LoVo (cell line): ENCODE data around the gene SF3A1.
"Not testable (repeated sequence)": the region's sequence is repeated elsewhere in the genome, so short reads cannot be mapped to it uniquely, and the experiment has no call there.

Source experiments
- DNase-seq: peaks from one replicate; pipeline ENCODE4 v3.0.0-alpha.2; 2016; ENCODE audit warnings: low spot score

Gene SF3A1

DNA sequence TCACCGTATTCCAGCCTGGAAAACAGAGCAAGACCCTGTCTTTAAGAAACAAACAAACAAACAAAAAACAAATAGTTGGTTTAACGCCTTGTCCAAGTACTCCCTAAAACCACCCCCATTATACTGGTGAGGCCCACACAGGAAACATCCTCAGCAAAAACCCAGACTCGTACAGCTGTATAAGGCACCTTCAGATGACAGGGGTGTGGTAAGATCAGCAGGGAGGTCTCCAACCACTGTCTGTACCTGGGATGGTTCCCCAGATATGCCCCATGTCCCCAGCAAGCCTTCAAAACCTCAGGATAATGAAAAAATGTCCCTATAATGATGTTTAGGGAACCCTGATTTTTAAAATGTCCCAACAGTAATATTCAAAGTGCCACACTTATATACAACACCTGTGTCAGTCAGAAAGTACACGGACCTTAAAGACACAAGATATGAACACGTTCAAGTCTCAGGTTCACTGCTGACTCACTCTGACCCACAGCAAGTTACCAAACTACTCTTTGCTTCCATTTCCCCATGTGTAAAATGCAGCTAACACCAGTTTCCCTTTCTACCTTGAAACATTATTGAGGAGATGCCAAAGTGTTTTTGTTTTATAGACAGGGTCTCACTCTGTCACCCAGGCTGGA lies 9.3 kb downstream of the SF3A1 start:
- no peak for DNase-seq

DNA sequence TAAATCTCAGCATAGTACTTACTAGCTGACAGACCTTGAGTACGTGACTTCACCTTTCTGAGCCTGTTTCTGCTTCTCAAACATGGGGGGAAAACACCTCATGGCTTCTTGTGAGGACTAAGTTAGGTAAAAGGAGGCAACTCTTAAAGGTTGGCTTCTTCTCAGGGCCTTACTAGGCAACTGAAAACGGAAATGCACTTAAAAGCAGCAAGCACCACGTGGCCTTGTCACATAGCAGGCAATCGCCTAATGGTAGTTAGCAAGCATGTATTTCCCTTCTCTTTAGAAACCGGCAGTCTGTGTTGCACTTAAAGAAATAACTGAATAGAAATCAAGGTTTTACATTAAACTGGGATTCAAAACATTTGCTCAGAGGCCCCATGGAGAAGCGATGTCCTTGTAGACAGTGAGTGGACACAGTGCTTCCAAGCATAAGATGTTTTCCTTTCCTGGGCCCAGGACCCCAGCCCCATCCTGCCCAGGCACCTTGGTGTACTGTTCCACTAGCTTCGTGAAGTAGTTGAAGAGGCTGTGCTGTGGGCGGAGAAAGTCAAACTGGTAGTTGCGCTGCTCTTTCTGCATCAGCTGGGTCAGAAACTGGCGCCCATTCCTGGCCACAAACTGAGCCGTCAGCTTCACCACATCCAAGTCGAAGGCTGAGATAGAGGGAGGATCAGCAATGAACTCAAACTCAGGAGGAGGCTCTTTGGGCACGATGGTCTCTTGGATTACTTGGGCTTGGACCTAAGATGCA lies 12.1 kb downstream of the SF3A1 start:
- DNase-seq, result no peak

DNA sequence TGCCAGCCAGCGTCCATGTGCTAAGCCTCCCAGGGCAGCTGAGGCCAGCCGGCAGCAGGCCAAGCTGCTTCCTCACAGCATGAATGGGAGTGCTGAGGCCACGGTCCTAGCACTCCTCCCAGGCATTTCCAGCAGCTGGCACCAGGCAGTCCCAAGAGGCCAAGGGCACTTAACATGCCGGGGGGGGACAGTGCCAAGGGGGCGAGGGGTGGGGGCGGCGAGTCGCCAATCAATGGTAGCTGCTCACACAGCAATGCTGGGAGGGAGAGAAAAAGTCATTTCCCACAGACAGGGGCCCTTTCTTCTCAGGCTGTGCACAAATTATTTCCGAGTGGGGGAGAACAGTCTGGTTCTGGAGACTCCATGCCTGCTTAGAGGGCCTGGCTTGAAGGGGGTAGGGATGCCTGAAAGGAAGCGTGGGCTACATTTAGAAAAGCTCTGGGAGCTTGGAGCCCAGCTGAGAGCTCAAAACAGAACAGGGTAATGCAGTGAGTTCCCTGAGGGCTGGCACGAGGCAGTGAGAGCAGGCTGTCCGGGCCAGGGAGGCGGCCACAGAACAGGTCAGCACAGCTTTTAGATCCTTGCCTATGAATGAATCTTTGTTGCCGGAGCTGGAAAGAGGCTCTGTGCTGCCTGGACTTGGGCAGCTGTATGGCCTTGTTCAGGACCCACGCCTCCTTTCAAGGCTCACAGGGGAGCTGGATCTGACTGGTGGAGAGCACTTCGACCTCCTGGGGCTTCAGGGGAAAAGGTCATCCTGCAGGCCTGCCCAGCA lies 15.6 kb downstream of the SF3A1 start:
- no peak for DNase-seq

DNA sequence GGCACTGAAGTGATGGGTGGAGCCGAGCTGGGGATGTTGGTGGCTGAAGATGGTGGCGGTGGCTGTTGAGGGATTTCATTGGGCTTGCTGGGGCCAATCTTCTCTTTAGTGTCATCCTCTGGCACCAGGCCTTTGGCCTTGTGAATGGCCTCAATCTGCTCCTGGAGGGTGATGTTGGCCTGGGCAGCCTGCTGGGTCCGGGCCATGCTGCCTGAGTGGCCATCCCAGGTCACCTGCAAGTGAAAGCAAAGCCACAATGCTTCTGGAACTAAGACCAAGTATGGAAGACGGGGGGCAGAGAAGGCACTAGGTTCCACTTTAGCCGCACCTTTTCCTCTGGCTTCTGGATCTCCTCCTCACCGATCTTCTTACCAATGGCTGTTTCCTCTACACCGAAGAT lies 17.9 kb downstream of the SF3A1 start:
- DNase-seq, result no peak

DNA sequence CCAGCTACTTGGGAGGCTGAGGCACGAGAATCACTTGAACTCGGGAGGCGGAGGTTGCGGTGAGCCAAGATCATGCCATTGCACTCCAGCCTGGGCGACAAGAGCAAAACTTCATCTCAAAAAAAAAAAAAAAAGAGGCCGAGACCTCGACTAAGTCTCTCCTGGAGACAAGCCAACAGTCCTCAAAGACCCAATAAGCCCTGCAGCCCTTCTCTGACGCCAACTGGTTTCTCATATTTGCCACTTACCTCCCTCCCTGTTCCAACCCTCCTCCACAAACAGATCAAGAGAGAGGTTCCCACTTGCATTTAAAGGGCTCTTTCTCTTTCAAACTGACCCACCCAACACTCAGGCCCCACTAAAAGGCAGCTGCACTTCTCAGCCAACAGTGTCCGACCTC lies 18.4 kb downstream of the SF3A1 start:
- DNase-seq, result not testable (repeated sequence)

DNA sequence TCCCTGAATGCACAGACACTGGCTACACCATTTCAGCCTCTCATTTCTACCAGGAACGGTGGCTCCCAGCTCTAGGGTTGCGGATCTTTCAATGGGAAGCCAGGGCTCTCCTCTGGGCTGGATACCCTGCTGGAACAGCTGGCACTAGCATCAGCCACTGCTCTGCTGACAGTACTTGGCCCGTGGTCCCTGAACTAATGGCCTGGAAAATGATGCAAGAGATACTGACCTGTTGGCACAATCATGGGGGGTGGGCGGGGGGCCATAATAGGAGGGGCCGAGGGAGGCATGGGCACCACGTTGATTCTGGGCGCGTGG lies 19.3 kb downstream of the SF3A1 start:
- DNase-seq, result no peak

DNA sequence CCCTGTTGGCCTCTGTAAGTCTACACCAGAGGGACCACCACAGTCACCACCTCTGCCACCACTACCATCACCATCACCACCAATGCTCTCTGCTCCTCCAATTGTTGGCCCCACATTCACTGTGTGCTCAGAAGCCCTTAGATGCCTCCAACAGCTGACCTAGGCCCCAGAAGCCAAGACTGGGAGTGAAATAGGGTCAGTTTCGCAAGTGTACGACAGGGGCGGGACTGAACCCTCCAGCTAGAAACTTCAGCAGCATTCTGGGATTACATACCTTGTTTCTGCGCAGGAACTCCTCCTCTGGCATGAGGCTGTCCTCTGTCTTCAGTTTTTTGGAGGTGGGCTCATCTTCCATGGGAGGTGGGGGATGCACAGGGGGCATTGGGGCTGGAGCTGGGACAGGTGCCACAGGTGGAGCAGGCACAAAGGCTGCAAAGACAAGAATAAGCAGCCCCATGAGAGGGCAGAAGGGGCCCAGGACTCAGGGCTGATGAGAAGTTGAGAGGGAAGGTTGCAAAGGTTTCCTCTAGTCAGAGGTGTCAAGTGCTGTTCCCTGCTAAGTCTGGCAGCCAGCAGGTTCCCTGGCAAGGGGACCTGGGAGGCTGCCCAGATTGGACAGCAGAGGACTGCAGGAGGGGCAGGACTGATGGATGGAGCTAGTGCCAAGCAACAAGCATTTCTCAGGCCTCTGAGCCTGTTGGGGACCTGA lies 19.8 kb downstream of the SF3A1 start:
- DNase-seq, result no peak

DNA sequence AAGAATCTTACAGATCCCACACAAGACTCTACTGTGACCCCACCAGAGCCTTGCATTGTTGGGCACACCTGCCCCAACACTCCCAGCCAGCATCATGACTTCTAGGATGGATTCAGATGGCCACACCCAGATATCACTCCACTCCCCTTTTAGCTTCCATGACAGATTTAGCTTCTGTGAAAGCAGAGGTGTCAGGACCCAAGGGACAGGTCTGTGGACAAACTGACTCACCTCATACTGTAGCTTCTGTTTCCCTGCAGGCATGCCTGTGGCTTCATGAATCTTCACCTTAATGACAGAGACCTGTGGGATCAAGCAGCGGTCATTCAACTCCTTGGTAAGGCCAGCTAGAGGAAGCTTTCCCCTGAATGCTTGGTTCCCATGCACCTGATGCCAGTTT lies 21.5 kb downstream of the SF3A1 start:
- no peak for DNase-seq

DNA sequence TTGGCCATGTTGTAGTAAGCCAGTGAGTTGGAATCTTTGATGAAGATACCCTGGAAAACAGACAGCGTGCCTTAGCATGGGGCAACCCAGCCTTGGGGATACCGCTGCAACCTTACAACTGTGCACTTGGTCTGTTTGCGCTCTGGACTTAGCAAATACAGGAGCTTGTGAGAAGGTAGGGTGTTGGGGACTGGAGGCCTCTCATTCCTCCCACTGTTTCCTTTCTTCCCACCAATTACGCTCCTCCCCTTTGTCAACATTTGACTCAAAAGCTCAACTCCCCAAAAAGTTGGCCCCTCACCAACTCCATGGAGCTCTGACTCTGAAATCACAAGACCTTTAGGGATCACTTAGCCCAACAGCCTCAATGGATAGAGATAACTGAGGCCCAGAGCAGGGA lies 22.0 kb downstream of the SF3A1 start:
- DNase-seq, result no peak

DNA sequence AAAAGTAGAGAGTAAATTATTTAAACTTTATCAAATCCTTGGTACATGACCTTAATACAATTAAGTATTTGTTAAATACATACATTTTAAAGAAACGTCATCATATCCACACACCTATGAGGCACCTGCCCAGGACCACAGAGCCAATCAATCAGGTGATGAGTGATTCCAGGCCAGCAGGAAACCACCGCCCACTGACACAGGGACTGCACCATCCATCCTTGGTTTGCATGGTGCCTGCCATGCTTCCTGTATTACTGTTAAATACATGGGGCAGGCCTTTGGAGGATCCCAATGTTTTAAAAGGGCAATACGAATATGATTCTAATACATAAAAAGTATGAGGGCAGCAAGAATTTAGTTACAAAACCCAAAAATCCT lies 23.0 kb downstream of the SF3A1 start:
- no peak for DNase-seq

DNA sequence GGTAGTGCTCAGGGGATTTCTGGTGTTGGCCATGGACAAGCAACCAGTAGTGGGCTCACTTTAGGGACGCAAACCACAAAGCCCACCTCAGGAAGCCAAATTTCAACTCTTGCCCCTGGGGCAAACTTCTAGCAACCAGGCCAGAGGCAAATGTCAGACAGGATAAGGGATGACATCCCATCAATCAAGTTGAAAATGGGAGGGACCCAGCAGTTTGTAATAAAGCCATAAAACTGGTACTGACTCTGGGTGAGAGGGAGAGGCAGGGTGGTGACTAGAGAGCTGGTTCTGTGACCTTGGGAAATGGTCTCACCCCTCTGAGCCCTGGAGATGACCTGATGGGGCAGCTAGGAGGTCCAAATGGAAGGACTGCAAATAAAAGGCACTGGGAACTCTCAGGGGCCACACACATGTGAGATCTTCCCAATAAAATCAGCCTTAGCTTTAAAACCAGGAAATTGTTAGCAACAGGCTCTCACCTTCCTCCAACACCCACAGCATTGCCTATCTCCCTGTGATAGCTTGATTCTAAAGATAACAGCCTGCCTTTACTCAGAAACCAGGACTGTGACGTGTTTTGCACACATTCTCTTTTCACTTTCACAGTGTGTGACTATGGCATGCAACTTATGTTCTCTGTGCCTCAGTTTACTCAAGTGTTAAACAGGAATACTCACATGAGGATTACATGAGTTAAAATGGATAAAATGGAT lies 23.5 kb downstream of the SF3A1 start:
- DNase-seq, result no peak

DNA sequence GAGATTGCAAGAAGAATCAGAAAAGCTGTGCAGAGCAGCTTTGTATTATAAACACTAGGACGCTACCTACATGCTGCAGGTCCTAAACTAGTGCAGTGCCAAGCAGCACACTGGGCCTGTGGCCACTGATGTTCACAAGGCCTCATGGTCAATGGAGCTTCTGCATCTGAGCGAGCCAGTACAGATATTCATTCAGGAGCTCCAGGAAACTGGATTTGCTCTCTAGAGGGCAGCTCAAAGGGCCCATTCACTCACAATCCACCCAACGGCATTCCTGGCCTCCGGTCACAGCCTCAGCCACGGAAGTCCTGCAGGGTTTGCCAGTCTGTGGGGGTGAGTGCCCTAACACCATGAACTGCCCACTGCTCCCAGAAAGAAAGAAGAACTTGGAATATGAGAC lies 24.1 kb downstream of the SF3A1 start:
- DNase-seq, result no peak

DNA sequence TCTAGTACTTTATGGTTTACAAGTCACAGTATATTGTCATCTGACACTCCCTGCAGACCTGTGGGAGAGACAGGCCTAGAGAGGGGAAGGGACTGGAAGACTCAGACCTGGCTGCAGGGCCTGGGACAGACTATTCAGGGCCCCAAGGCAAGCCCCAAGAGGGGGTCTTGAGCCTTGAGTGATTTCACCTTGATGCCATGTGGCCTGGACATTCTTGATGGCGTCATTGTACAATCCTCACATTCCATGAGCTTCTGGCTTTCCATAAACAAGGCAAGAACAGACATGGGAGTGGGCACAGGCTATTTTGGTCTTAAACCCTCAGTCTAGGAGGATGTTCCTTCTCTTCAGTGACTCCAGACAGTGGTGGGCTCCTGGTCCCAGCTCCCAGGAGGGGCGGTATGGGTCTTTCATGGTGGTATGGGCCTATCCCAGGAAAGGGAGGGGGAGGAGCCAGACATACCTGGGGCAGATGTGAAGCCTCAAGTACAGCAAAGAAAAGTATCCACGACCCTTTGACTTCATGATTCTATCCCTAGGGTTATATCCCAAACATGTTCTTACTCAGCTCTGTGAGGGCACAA lies 28.1 kb downstream of the SF3A1 start:
- DNase-seq, result no peak

DNA sequence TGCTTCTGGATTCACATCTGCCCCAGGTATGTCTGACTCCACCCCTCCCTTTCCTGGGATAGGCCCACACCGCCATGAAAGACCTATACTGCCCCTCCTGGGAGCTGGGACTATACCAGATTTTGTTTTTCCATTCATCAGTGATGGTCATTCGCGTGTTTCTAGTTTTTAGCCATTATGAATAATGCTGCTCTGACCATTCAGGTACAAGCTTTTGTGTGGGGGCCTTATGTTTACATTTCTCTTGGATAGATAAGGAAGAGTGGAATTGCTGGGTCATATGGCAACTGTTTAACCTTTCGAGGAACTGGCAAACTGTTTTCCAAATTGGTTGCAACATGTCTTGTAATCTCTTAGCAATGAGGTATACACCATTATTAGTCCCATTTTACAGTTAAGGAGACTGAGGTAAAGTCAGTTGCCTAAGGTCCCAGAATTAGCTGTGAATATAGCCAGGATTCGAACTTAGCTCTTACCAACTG lies 28.8 kb downstream of the SF3A1 start:
- peak; percentile 44 for DNase-seq

DNA sequence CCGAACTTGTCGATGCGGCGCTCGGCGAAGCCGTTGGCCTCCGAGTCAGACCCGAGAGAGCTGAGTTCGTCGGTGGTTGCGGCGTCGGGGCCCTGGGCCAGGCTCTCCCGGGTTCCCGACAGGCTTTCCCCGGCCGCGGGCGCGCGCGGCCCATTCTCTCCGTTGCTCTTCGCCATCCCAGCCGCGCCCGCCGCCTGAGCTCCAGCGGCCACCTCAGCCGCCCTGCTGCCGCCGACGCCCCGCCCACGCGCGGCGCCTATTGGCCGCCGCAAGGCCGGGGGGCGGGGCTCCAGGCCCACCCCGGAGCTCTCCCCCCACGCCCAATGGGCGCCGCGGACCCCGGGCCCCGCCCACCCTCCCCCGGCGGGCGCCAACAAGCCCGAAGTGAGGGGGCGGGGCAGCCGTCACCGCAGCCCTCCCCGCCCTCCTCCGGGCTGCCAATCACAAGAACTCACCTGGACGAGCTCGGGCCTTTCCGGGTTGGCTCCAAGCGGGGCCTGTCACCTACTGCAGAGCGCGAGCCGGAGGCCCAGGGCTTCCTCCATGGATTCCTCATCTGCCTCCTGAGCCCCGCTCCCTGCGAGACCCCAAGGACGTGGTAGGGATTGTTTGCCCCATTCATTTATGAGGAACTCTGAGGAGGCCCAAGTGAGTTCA lies 29.9 kb downstream of the SF3A1 start, which contains the start of gene TBC1D10A:
TBC1D10A (minus strand) TSS at position 236 of the 657 bp plus-strand sequence; CDS start at position 176, 60 bp downstream.
- peak; percentile 96 for DNase-seq

DNA sequence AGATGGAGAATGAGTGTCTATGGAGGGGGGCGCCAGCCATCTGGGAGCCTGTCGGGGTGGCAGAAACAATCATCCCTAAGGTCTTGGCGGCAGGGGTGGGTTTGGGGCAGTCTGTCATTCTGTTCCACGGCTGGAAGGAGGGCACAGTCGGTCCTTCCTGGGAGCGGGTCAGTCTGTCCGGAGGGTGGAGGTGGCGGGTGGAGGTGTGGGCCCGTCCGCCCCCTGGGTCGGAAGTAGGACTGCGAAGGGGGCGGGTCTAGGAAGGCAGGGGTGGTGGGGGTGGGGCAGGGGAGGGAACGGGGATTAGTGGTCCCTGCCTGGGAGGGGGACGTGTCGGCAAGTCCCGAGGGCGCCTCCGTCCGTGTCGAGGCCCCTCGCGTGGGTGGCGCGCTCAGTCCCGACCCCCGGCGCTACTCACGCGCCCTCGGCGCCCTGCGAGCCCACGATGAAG lies 30.4 kb downstream of the SF3A1 start:
- no peak for DNase-seq

DNA sequence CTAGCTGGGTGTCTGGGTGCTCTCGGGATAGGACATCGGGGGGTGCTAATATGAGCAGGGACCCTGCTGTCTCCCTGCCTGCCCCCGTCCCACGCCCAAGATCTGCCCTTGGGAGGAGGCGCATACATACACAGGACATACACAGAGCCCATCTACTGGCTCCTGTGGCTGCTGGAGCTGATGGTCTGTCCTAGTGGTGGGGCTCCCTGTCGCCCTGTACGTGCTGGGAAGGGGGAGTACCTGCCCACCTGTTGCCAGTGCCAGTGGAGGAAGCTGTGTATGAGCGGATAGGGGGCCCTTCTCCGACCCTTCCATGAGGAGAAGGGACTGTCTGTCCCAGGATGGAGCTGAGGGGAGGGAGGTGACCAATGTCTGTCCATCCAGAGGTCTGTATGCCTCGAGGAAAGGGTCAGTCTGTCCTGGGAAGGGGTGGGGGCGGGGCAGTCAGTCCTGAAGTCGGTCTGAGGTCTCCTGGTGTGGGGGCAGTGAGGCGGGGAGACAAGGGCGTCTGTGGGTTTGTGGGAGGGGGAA lies 30.9 kb downstream of the SF3A1 start:
- no peak for DNase-seq

DNA sequence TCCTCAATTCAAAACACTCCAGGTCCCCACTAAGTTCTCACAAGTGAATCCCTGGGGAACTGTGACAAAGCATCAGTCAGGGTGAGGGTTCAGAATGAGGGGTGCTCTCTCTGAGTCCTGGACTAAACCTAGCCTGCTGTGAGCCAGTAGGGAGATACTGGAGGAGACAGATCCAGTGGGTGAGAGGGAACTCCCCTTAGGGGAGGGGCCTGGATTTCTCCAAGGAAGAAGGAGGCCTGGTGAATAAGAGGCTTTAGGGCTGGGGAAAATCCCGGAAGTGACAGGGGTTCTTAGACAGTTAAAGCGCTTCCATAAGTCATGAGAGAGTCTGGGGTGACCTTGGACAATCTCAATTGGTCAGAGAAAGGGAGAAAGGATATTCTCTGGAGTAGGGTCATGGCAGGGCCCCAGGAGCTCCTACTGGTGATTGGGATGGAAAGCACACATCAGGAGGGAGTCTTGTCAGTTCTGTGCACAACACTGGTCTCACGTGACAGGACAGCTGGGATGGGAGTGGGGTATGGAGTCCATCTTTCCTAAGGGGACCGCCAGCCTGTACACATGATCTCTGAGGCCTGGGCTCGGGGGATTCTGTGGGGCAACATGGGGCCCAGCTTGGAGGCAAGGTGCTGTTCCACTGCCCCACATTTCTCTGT lies 31.5 kb downstream of the SF3A1 start:
- no peak for DNase-seq

DNA sequence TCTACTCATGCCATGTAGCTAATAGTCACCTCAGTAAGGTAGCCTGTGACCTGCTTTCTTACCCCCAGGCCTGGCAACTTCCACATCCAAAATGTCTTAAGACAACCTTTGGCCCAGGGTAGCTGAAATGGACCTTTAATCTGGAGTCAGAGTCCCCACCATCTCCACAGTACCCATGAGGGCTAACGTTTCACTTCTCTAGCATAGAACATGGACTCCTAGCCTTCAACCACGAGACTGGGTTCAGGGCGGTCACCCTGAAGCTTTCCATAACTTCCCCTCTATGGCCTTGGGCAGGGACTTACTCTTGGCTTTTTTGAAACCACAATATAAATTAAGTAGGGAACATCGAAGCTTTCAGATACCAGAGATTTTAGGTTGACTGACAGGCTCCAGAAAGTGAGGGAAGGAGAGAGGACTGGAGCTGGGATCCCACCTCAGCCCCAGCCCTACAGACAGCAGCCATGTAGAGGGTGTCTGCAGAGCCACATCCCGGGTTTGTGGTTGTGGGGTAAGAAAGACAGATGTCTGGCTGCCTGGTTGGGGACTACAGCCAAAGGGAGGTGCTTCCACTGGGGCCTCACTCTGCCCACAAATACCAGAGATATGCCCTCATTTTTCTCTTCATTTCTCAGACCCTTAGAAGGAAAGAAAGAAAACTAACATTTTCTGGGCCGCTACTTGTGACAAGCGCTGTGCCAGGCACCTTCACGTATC lies 32.5 kb downstream of the SF3A1 start:
- no peak for DNase-seq
